Immature natural killer cell (primary cell): Measurements from ENCODE around the gene KCNJ18. TPM values are rescaled to one million over a fixed set of nuclear protein-coding genes. Genes with fewer than 3 reads are reported as not detected.
"Not testable (repeated sequence)": the region's sequence is repeated elsewhere in the genome, so short reads cannot be mapped to it uniquely, and the experiment has no call there.

Experiments
- DNase-seq, 3 donors: peaks; one replicate each; pipeline ENCODE4 v3.0.0; 2022; ENCODE audit warnings: mixed read lengths in 1 of 3
- H3K27ac Mint-ChIP-seq, 6 donors: one replicate each; pipeline ENCODE4 v1.8.0; 2020; ENCODE audit warnings: mixed read lengths in 6 of 6, mild to moderate bottlenecking in 5 of 6, inconsistent platforms in 4 of 6, moderate library complexity in 3 of 6
- H3K27me3 Mint-ChIP-seq, 3 donors: one replicate each; pipeline ENCODE4 v1.8.0; 2020 to 2021; ENCODE audit warnings: low read depth in 3 of 3, mild to moderate bottlenecking in 3 of 3, mixed read lengths in 3 of 3, moderate library complexity in 3 of 3, inconsistent platforms in 1 of 3
- H3K36me3 Mint-ChIP-seq, 3 donors: one replicate each; pipeline ENCODE4 v1.8.0; 2020; ENCODE audit warnings: mixed read lengths in 3 of 3, inconsistent platforms in 2 of 3, mild to moderate bottlenecking in 2 of 3
- H3K4me1 Mint-ChIP-seq, 2 donors: one replicate each; pipeline ENCODE4 v1.8.0; 2020; ENCODE audit warnings: inconsistent platforms in 2 of 2, mild to moderate bottlenecking in 2 of 2, mixed read lengths in 2 of 2, moderate library complexity in 1 of 2
- H3K4me3 Mint-ChIP-seq, 5 donors: one replicate each; pipeline ENCODE4 v1.8.0; 2020; ENCODE audit warnings: mild to moderate bottlenecking in 5 of 5, mixed read lengths in 5 of 5, inconsistent platforms in 3 of 5, moderate library complexity in 3 of 5
- H3K9me3 Mint-ChIP-seq, 6 donors: one replicate each; pipeline ENCODE4 v1.8.0; 2020; ENCODE audit warnings: mild to moderate bottlenecking in 6 of 6, mixed read lengths in 6 of 6, inconsistent platforms in 4 of 6, moderate library complexity in 3 of 6
- polyA plus RNA-seq, 3 donors: library from polyadenylated mRNA; unstranded; fragments of 300-500 nt; fragmentation: Illumina TruSeq; gene quantifications; one replicate each; pipeline ENCODE4 v1.2.3, GENCODE V29; 2021

KCNJ18 gene
- polyA plus RNA-seq, 3 donors from 2014 or later: not detected

DNA sequence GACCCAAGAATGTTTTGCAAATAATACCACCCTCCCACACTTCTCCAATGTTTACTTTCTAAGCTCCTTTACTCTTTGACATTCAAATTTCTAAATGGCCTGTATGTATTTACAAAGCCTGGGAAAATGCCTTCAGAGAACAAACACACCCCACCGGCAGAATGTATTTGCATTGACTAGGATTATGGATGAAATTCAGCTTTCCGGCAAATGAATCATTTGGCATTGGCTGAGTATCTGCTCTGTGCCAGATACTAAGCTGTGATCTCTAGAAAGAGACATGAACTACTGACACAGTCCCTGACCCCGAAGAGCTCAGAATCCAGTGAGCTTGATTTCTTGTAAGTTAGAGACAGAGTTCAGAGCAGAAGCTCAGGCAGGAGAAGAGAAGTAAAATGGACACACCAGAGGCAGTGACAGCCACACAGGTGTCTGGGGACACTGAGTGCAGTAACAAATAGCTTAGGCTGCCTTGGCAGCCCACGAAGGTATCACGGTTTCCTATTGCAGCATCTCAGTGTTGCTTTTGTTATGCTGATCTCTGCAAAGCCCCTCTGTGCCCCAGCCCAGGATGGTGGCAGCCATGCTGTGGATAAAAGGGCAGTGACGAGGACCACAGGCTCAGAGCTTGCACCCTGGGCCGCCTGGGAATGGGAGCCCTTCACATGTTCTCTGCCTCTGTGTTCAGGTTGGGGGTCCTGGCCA lies 24.8 kb upstream of the KCNJ18 start:
- H3K36me3 Mint-ChIP-seq: peaks cover 0 to 10% (median 0%) of the 10 kb centered on the region in 3 donors
- not testable (repeated sequence) for H3K4me3 Mint-ChIP-seq, H3K27ac Mint-ChIP-seq, H3K27me3 Mint-ChIP-seq, DNase-seq, H3K4me1 Mint-ChIP-seq
- peaks cover 5 to 35% (median 20%) of the 10 kb centered on the region in 6 donors for H3K9me3 Mint-ChIP-seq

DNA sequence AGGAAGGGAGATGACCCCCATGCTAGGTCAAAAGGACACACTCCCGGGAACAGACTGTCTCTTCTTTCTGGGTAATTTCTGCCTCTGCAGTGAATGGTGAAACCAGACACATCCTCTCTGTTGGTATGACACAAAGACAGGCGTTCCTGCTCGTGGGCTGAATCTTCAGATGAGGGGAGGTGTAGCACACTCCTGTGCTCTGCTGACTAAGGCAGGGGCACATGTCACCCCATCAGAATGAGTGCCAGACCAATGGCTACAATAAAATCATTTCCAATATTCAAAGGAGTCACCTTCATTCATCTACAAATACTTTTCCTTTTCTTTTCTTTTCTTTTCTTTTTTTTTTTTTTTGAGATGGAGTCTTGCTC lies 24.2 kb upstream of the KCNJ18 start:
- H3K9me3 Mint-ChIP-seq: peaks cover 5 to 37% (median 21%) of the 10 kb centered on the region in 6 donors
- not testable (repeated sequence) for H3K27ac Mint-ChIP-seq, H3K4me1 Mint-ChIP-seq, DNase-seq, H3K4me3 Mint-ChIP-seq, H3K27me3 Mint-ChIP-seq
- peaks cover 0 to 10% (median 0%) of the 10 kb centered on the region in 3 donors for H3K36me3 Mint-ChIP-seq

DNA sequence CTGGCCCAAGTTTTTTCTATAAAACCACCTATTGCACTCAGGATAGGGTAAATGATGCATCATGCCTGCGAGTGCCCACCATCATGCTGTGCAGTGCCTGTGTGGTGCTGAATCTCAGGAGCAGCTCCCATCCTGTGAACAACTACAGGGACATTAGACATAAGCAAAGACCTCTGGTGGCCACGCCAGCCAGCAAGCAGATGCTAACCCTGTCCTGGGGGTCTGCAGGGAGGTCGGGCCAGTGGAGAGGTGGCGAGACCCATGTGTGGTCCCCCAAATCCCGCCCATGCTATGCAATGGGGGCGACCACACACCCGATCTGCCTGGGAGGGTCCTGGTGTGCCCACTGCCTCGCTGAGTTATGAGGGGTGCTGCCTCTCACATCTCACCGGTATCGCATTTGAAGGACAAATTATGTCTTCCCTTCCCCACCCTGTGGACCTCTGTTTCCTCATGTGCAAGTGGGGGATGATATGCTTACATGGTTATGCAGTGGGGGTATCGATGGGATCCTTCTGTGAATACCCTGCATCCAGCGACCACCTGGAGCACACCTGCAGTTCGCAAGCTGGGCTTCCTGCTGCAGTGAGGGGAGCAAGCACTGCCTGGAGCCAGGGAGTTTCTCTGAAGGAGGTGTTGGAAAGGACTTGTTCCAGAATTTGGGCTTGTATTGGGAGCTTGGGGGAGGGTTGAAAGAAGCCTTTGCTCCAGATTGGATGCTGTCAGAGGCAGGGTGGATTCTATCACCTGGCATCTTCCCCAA lies 23.4 kb upstream of the KCNJ18 start:
- H3K4me3 Mint-ChIP-seq, H3K36me3 Mint-ChIP-seq, H3K27me3 Mint-ChIP-seq, H3K27ac Mint-ChIP-seq, H3K4me1 Mint-ChIP-seq, DNase-seq: not testable (repeated sequence)
- H3K9me3 Mint-ChIP-seq: peaks cover 5 to 38% (median 22%) of the 10 kb centered on the region in 6 donors

DNA sequence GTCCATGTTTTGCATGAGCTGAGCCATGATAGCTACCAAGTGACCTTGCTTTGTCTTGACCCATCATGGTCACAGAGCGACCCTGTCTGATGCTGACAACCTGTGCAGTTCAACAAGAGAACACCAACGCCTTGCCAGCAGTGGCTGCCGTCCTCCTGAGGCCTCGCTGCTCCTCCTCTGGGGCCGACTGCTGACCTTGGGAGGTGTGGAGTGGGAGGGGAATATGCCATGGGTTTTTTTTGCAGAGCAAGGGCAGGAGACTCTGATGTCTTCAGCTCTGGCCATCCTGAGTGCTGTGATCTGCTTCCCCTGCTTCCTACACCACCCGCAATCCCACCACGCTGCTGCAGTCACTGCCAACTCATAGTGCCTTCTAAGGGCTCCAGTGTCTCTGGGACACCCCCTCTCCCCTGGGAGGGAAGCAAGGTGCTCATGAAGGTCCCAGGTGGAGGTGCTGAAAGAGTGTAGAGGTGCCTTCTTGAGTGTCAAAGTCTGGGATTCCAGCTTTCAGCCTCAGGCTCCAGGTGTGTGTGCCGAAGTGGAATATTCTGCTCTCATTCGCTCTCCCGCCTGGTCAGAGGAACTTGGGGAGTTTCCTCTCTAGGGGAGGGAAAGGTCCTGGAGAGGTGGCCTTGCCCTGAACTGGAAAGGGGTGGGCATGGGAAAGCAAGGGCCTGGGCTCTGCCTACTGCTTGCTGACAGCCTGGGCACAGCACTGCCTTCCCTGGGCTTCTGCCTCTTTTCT lies 22.5 kb upstream of the KCNJ18 start:
- not testable (repeated sequence) for H3K4me1 Mint-ChIP-seq, H3K36me3 Mint-ChIP-seq, H3K27me3 Mint-ChIP-seq

DNA sequence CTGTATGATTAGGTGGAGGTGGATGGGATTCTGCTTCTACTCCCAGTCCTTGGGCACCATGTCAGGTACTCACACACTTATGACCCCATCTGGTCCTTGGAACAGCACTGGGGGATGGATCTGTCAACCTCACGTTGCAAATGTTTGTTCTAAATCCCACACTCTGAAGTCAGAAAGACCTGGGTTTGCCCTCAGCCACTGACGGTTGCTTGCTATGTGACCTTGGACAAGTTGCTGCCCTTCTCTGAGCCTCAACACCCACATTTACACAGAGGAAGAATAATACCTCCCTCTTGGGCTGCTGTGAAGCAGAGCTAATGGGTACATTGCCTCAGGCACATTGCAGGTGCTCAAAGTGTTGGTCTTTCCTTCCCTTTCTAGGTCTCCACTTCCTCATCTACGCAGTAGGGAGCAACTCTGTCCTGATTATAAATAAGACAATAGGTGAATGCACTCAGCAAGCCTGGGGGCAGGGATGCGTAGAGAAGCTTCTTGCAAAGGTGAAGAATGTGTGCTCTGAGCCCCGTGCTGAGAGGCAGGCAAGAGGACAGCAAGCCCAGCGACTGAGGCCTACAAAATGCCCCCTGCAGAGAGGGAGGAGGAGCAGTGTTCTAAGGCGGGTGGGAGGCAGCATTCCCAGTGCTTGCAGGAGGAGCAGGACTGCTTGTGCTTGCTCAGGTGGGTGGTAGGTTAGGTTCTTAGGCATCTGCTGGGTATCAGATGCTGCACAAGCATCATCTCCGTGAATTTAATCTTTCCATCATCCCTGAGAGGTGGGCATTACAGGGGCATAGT lies 21.8 kb upstream of the KCNJ18 start:
- not testable (repeated sequence) for H3K4me1 Mint-ChIP-seq, H3K27ac Mint-ChIP-seq, H3K27me3 Mint-ChIP-seq, H3K36me3 Mint-ChIP-seq, H3K4me3 Mint-ChIP-seq, DNase-seq
- peaks cover 12 to 27% (median 19%) of the 10 kb centered on the region in 6 donors for H3K9me3 Mint-ChIP-seq

More for the DNA sequence above, 22.5 kb upstream of the KCNJ18 start:
- peaks cover 12 to 33% (median 21%) of the 10 kb centered on the region in 6 donors for H3K9me3 Mint-ChIP-seq
- H3K4me3 Mint-ChIP-seq, DNase-seq, H3K27ac Mint-ChIP-seq: not testable (repeated sequence)

DNA sequence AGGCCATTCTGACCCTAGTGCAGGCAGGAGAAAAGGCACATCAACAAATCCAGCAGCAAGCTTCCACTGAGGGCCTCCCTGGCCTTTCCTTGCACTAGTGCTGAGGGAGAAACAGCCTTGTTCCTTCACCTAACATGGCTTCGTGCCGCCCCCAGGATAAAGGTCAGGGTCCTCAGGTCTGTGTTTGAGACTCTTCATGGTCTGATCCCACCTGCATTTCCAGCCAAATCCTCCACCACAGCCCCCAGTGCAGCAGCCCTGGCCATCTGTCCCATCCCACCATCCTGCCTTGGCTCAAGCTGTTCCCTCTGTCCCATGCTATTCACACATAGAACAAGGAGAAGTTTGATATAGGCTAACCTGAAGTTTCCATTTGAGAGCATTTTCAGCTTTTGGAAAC lies 20.9 kb upstream of the KCNJ18 start:
- not testable (repeated sequence) for DNase-seq, H3K27ac Mint-ChIP-seq, H3K36me3 Mint-ChIP-seq, H3K27me3 Mint-ChIP-seq, H3K4me3 Mint-ChIP-seq, H3K4me1 Mint-ChIP-seq
- H3K9me3 Mint-ChIP-seq: peaks cover 12 to 27% (median 19%) of the 10 kb centered on the region in 6 donors

DNA sequence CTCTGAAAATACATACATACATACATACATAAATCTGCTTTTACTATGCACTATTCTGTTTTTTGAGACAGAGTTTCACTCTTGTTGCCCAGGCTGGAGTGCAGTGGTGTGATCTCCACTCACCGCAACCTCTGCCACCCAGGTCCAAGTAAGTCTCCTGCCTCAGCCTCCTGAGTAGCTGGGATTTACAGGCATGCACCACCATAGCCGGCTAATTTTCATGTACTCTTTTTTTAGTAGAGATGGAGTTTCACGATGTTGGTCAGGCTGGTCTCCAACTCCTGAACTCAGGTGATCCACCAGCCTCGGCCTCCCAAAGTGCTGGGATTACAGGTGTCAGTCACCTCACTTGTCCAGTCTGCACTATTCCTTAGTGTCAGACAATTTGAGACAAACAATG lies 20.5 kb upstream of the KCNJ18 start:
- H3K4me3 Mint-ChIP-seq, H3K4me1 Mint-ChIP-seq, H3K36me3 Mint-ChIP-seq, H3K27me3 Mint-ChIP-seq, H3K27ac Mint-ChIP-seq, DNase-seq: not testable (repeated sequence)
- peaks cover 12 to 26% (median 17%) of the 10 kb centered on the region in 6 donors for H3K9me3 Mint-ChIP-seq

DNA sequence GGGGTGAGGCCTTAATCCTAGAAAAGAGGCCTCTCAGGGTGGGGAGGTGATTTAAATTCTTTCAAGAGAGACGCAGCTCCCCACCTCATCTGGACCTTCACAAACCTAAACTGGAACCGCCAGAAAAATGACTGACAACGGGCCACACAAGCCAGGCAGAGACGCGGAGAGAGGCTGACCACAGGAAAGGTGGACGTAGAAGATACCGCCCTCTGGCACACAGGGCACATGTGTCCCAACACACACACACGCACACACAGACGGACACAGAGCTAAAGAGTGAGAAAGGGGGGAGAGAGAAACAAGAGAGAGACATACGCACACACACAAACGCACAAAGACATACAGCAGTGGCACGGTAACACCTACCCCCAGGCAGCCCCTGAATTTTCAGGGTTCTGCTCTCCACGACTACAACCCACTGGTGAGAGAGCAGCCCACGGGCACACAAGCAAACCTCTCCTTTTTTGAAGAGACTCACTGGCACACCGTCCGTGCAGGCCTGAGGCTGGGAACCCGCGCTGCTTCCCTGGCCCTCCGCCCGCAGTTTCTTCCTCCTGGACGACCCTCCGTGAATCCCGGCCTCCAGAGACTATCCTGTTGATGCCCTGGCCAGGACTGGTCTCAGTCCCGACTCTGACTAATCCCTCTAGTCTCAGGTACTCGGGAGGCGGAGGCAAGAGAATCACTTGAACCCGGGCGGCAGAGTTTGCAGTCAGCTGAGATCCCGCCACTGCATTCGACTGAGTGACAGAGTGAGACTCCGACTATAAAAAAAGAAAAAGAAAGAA lies 18.7 kb upstream of the KCNJ18 start:
- H3K27ac Mint-ChIP-seq, H3K36me3 Mint-ChIP-seq, DNase-seq: not testable (repeated sequence)

DNA sequence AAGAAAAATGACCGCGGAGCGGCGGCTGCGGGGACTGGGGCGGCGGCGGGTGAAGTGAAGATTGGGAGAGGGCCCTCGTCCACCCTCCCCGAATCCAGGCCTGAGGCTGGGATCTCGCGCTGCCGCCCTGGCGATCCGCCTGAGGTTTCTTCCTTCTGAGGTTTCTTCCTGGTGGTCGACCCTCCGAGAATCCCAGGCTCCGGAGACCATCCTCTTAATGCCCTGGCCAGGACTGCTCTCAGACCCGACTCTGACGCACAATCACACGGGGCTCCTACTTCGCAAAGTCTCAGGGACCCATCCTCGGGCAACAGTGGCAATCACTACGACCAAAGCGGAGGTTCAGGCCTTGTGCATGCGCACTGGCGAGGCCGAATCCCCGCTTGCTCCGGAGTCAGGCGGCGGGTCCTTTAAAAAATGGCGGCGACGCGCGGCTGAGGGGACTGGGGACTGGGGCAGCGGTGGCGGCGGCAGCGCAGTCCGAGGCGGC lies 18.0 kb upstream of the KCNJ18 start:
- no peak for DNase-seq
- H3K27me3 Mint-ChIP-seq: peaks cover 0 to 4% (median 0%) of the 10 kb centered on the region in 3 donors
- H3K4me3 Mint-ChIP-seq: no peak overlapping the region
- H3K36me3 Mint-ChIP-seq: no peaks in the 10 kb centered on the region
- H3K4me1 Mint-ChIP-seq: no peaks in the 10 kb centered on the region
- H3K27ac Mint-ChIP-seq: no peak overlapping the region
- H3K9me3 Mint-ChIP-seq: peaks cover 12 to 36% (median 22%) of the 10 kb centered on the region in 6 donors

More for the DNA sequence above, 18.7 kb upstream of the KCNJ18 start:
- H3K9me3 Mint-ChIP-seq: peaks cover 12 to 36% (median 22%) of the 10 kb centered on the region in 6 donors
- not testable (repeated sequence) for H3K27me3 Mint-ChIP-seq, H3K4me1 Mint-ChIP-seq, H3K4me3 Mint-ChIP-seq

DNA sequence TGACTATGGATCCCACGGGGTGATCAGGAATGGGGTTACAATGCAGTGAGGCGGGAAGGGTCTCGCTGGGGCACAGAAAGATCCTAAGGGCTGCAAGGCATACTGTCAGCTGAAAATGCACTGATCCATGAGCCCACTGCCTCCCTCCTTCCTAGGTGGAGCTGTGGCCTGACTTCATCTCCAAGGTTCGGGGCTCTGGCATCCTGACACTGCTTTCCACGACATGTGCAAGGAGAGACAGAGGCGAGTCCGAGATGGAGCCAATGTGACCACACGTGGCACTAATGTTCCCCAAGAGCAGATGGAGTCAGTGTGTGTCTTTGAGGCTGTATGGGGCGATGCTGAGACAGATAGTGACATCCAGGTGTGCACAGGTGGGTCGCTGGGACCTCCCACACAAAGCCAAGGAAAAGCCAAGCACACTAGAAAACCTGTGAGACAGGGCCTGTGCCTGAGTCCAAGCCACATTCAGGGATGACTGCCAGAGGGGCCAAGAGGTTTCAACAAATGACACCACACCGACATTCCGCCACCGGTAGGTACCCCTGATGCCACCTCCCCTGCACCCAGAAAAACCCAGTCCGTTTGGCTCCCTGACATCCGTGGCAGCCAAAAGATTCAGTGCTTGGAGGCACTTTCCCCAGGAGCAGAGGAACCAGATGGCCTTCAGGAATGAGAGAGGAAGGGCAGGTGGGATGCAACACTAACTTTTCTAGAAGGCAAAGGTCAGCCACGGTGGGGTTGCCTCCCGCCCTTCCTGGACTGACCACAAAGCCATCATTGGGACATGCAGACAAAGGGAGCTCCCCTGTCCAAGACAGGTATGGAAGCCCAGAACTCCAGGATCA lies 17.2 kb upstream of the KCNJ18 start:
- peaks cover 12 to 36% (median 20%) of the 10 kb centered on the region in 6 donors for H3K9me3 Mint-ChIP-seq
- not testable (repeated sequence) for H3K36me3 Mint-ChIP-seq, H3K4me3 Mint-ChIP-seq, DNase-seq, H3K27ac Mint-ChIP-seq, H3K4me1 Mint-ChIP-seq, H3K27me3 Mint-ChIP-seq

DNA sequence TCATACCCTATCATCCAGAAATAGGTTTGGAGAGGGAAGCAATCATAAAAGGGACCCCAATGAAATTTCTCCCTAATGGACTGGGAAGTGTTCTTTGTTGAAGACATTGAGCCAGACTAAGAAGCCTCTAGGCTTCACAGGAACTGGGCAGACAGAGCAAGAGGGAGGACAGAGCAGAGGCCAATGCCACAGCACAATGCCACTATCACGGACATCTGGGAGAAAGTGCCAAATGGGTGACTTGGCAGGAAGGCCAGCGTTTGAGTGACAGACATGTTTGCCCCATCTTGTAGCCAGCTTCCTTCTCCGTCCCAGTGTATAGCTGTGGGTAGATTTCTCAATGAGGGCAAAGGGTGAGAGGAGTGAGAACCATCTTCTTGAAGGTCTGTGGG lies 16.6 kb upstream of the KCNJ18 start:
- H3K27me3 Mint-ChIP-seq, H3K4me3 Mint-ChIP-seq, H3K27ac Mint-ChIP-seq, DNase-seq, H3K36me3 Mint-ChIP-seq, H3K4me1 Mint-ChIP-seq: not testable (repeated sequence)
- H3K9me3 Mint-ChIP-seq: peaks cover 12 to 36% (median 21%) of the 10 kb centered on the region in 6 donors
